CD14-positive monocyte (primary cell): ENCODE results near the gene TTLL4. TPM values are rescaled to one million over a fixed set of nuclear protein-coding genes. Genes with fewer than 3 reads are reported as not detected.

Experiments
- DNase-seq, 3 donors: peaks; one replicate each; pipeline ENCODE4 v3.0.0-alpha.2; 2011 to 2022
- H2AFZ ChIP-seq: 2 replicates; pipeline ENCODE4 v1.6.0; 2012; ENCODE audit warnings: mild to moderate bottlenecking, low read depth, low read length, inconsistent platforms; ENCODE audit not compliant: insufficient read depth, poor library complexity, severe bottlenecking
- H3K27ac ChIP-seq, 2 donors: 1 replicate in 1 of 2; 2 replicates in 1 of 2; pipeline ENCODE4 v1.5.1; 2012 to 2013; ENCODE audit warnings: low read length in 2 of 2, control low read depth in 1 of 2, inconsistent platforms in 1 of 2, low read depth in 1 of 2, mild to moderate bottlenecking in 1 of 2
- H3K27me3 ChIP-seq, 2 donors: one replicate each; pipeline versions ENCODE4 v1.6.0 to v1.6.1; 2011 to 2013; ENCODE audit warnings: low read length in 2 of 2; ENCODE audit not compliant: control insufficient read depth in 2 of 2, insufficient read depth in 2 of 2
- H3K36me3 ChIP-seq, 2 donors: replicated peaks in 1 of 2; 1 replicate in 1 of 2; 2 replicates in 1 of 2; pipeline versions ENCODE4 v1.5.1 to v1.6.1; 2012 to 2013; ENCODE audit warnings: low read length in 2 of 2, control low read depth in 1 of 2, inconsistent platforms in 1 of 2, mild to moderate bottlenecking in 1 of 2; ENCODE audit not compliant: insufficient read depth in 2 of 2, control insufficient read depth in 1 of 2
- H3K4me1 ChIP-seq, 2 donors: 1 replicate in 1 of 2; 2 replicates in 1 of 2; pipeline versions ENCODE4 v1.5.1 to v1.6.1; 2012 to 2013; ENCODE audit warnings: low read length in 2 of 2, control low read depth in 1 of 2, inconsistent platforms in 1 of 2, mild to moderate bottlenecking in 1 of 2, moderate library complexity in 1 of 2; ENCODE audit not compliant: insufficient read depth in 2 of 2, control insufficient read depth in 1 of 2
- H3K4me2 ChIP-seq: replicated peaks from 2 replicates; pipeline ENCODE3; 2012; ENCODE audit warnings: low read length, moderate library complexity, mild to moderate bottlenecking; ENCODE audit not compliant: poor library complexity, severe bottlenecking; ENCODE audit errors: extremely low read depth
- H3K4me3 ChIP-seq, 3 experiments: fragments of 200-600 bp in 1 of 3; sonication (generic) in 1 of 3; replicated peaks in 1 of 3; 1 replicate in 2 of 3; 2 replicates in 1 of 3; pipeline ENCODE4 v1.5.1; 2011 to 2013; ENCODE audit warnings: low read length in 3 of 3, mild to moderate bottlenecking in 3 of 3, control low read depth in 2 of 3, low read depth in 2 of 3, inconsistent platforms in 1 of 3, moderate library complexity in 1 of 3
- H3K79me2 ChIP-seq: 2 replicates; pipeline ENCODE4 v1.6.0; 2012; ENCODE audit warnings: mild to moderate bottlenecking, control low read depth, inconsistent platforms, low read length, moderate library complexity; ENCODE audit not compliant: insufficient read depth
- H3K9ac ChIP-seq: 2 replicates; pipeline ENCODE4 v1.6.0; 2017; ENCODE audit warnings: low read length, mild to moderate bottlenecking; ENCODE audit not compliant: insufficient read depth, poor library complexity, severe bottlenecking
- H3K9me3 ChIP-seq, 2 donors: replicated peaks in 1 of 2; 1 replicate in 1 of 2; 2 replicates in 1 of 2; pipeline versions ENCODE4 v1.5.1 to v1.6.1; 2012 to 2013; ENCODE audit warnings: low read length in 2 of 2, control low read depth in 1 of 2; ENCODE audit not compliant: control insufficient read depth in 1 of 2, insufficient read depth in 1 of 2
- H4K20me1 ChIP-seq: 2 replicates; pipeline ENCODE4 v1.6.0; 2012; ENCODE audit warnings: mild to moderate bottlenecking, low read length, control low read depth, moderate library complexity; ENCODE audit not compliant: insufficient read depth
- H3K27ac Mint-ChIP-seq, 7 donors: one replicate each; pipeline ENCODE4 v1.8.0; 2020; ENCODE audit warnings: mild to moderate bottlenecking in 7 of 7, mixed read lengths in 7 of 7, moderate library complexity in 6 of 7, inconsistent platforms in 2 of 7
- H3K27me3 Mint-ChIP-seq, 3 donors: one replicate each; pipeline ENCODE4 v1.8.0; 2021 to 2022; ENCODE audit warnings: low read depth in 3 of 3, mild to moderate bottlenecking in 3 of 3, mixed read lengths in 3 of 3, moderate library complexity in 3 of 3, inconsistent platforms in 1 of 3
- H3K36me3 Mint-ChIP-seq, 2 donors: one replicate each; pipeline ENCODE4 v1.8.0; 2020; ENCODE audit warnings: mixed read lengths in 2 of 2, inconsistent platforms in 1 of 2, mild to moderate bottlenecking in 1 of 2
- H3K4me1 Mint-ChIP-seq: one replicate; pipeline ENCODE4 v1.8.0; 2020; ENCODE audit warnings: mild to moderate bottlenecking, mixed read lengths
- H3K4me3 Mint-ChIP-seq, 2 donors: one replicate each; pipeline ENCODE4 v1.8.0; 2020; ENCODE audit warnings: mild to moderate bottlenecking in 2 of 2, mixed read lengths in 2 of 2, moderate library complexity in 1 of 2
- H3K9me3 Mint-ChIP-seq, 7 donors: one replicate each; pipeline ENCODE4 v1.8.0; 2020 to 2022; ENCODE audit warnings: mixed read lengths in 7 of 7, mild to moderate bottlenecking in 6 of 7, moderate library complexity in 6 of 7, inconsistent platforms in 2 of 7
- CTCF ChIP-seq: fragments of 200-600 bp; IDR thresholded peaks from one replicate; pipeline ENCODE4 v1.8.0; 2022; ENCODE audit warnings: antibody characterized with exemption, mild to moderate bottlenecking
- WGBS: methylation state at CpG from one replicate; pipeline ENCODE4 v1.1.5; 2013; ENCODE audit warnings: missing lambda C conversion rate; ENCODE audit not compliant: insufficient coverage; 5-methylcytosine and 5-hydroxymethylcytosine counted together
- intact Hi-C, 2 donors: fragments of 100-400 bp; cut with micrococcal nuclease; formaldehyde crosslinking; loops; one replicate each; pipeline versions ENCODE4 v1.15.0 to v1.15.1; 2023
- polyA plus RNA-seq, 3 donors: library from polyadenylated mRNA; depleted of rRNA in 1 of 3; unstranded in 2 of 3; stranded (reverse) in 1 of 3; fragments of 300-500 nt in 2 of 3; fragments of >200 nt in 1 of 3; fragmentation: Illumina TruSeq in 2 of 3; gene quantifications; 1 replicate in 2 of 3; 2 replicates in 1 of 3; pipeline ENCODE4 v1.2.3, GENCODE V29; 2012 to 2021

Gene TTLL4
- polyA plus RNA-seq, 3 donors = 13.5 to 90.2 (median 16.3) TPM

GRCh38 chr2:218722419-218722818 lies 11.8 kb downstream of the TTLL4 start:
- Histone ChIP-seq H3K79me2 (peaks cover 94% of the 10 kb centered on the region), H4K20me1 (peaks cover 6% of the 10 kb centered on the region), H2AFZ (no peak overlapping the region), H3K4me2 (no peak overlapping the region), H3K27ac (peak overlapping the region in 1 of 2 donors; percentile 42), H3K27me3 (no peaks in the 10 kb centered on the region), H3K4me1 (peaks cover 24 to 31% of the 10 kb centered on the region in 2 donors), H3K4me3 (no peak overlapping the region), H3K9ac (no peak overlapping the region), H3K9me3 (peaks cover 21 to 23% of the 10 kb centered on the region in 2 donors), H3K36me3 (peaks cover 7 to 45% of the 10 kb centered on the region in 2 donors)
- no peak for TF ChIP-seq CTCF
- Mint-ChIP-seq H3K4me3 (no peak overlapping the region), H3K4me1 (peaks cover 43% of the 10 kb centered on the region), H3K9me3 (peaks cover 10 to 25% (median 20%) of the 10 kb centered on the region in 7 donors), H3K27ac (peak overlapping the region in 6 of 7 donors; percentile 58 to 86 (median 70)), H3K36me3 (peaks cover 30 to 52% of the 10 kb centered on the region in 2 donors), H3K27me3 (peaks cover 0 to 2% (median 0%) of the 10 kb centered on the region in 3 donors)
- intact Hi-C loops = no loop called here
- DNase-seq = no peak
- WGBS = 33% methylated on average over 1 of the region's 1 CpG

- Mint-ChIP-seq H3K4me1 (peaks cover 36% of the 10 kb centered on the region), H3K4me3 (no peak overlapping the region), H3K27me3 (peaks cover 0 to 2% (median 0%) of the 10 kb centered on the region in 3 donors), H3K36me3 (peaks cover 31 to 53% of the 10 kb centered on the region in 2 donors), H3K27ac (peak overlapping the region; percentile 50 to 86 (median 73)), H3K9me3 (peaks cover 12 to 29% (median 25%) of the 10 kb centered on the region in 7 donors)
- H3K9me3 ChIP-seq = peaks cover 24 to 26% of the 10 kb centered on the region in 2 donors
- peak overlapping the region in 1 of 2 donors; percentile 42 for H3K27ac ChIP-seq
- peak in 1 of 3 donors; percentile 23 for DNase-seq
- WGBS = 75% methylated on average over 1 of the region's 1 CpG
- H3K4me2 ChIP-seq = no peak overlapping the region
- intact Hi-C loops = no loop called here
- TF ChIP-seq CTCF = no peak
- H3K9ac ChIP-seq = no peak overlapping the region
- peaks cover 6% of the 10 kb centered on the region for H4K20me1 ChIP-seq
- H3K36me3 ChIP-seq = peaks cover 5 to 48% of the 10 kb centered on the region in 2 donors
- H3K27me3 ChIP-seq = no peaks in the 10 kb centered on the region
- no peak overlapping the region for H2AFZ ChIP-seq
- H3K4me1 ChIP-seq = peaks cover 18 to 24% of the 10 kb centered on the region in 2 donors
- H3K4me3 ChIP-seq = no peak overlapping the region
- peaks cover 87% of the 10 kb centered on the region for H3K79me2 ChIP-seq
Observed at GRCh38 chr2:218722876-218723785, 12.5 kb downstream of the TTLL4 start.
